Hepatocyte (in vitro differentiated cells): Measurements from ENCODE around the gene SPG21. TPM values are rescaled to one million over a fixed set of nuclear protein-coding genes. Genes with fewer than 3 reads are reported as not detected.

Source experiments
- DNase-seq: peaks from one replicate; pipeline ENCODE4 v3.0.0-alpha.2; 2016; ENCODE audit warnings: low spot score
- H2AFZ ChIP-seq: fragments of 200-600 bp; sonication (generic); 2 replicates; pipeline ENCODE4 v1.6.0; 2016; ENCODE audit warnings: antibody characterized with exemption, mild to moderate bottlenecking
- H3K27ac ChIP-seq: fragments of 200-600 bp; sonication (generic); 2 replicates; pipeline ENCODE4 v1.5.1; 2016; ENCODE audit warnings: mild to moderate bottlenecking
- H3K27me3 ChIP-seq: fragments of 200-600 bp; sonication (generic); 2 replicates; pipeline ENCODE4 v1.6.1; 2016
- H3K36me3 ChIP-seq: fragments of 200-600 bp; sonication (generic); replicated peaks from 2 replicates; pipeline ENCODE4 v1.5.1; 2016; ENCODE audit warnings: low read depth; ENCODE audit not compliant: insufficient read depth
- H3K4me1 ChIP-seq: fragments of 200-600 bp; sonication (generic); 2 replicates; pipeline ENCODE4 v1.5.1; 2016; ENCODE audit warnings: mild to moderate bottlenecking, moderate library complexity; ENCODE audit not compliant: insufficient read depth
- H3K4me2 ChIP-seq: fragments of 200-600 bp; sonication (generic); 2 replicates; pipeline ENCODE4 v1.6.0; 2016
- H3K4me3 ChIP-seq: fragments of 200-600 bp; sonication (generic); 2 replicates; pipeline ENCODE4 v1.5.1; 2016; ENCODE audit warnings: mild to moderate bottlenecking
- H3K79me2 ChIP-seq: fragments of 200-600 bp; sonication (generic); 2 replicates; pipeline ENCODE4 v1.6.0; 2017; ENCODE audit warnings: mild to moderate bottlenecking
- H3K9me2 ChIP-seq: fragments of 200-600 bp; sonication (generic); replicated peaks from 2 replicates; pipeline ENCODE4 v1.6.0; 2017; ENCODE audit warnings: mild to moderate bottlenecking; ENCODE audit not compliant: insufficient read depth
- H3K9me3 ChIP-seq: fragments of 200-600 bp; sonication (generic); 2 replicates; pipeline ENCODE4 v1.5.1; 2016; ENCODE audit warnings: low read depth, mild to moderate bottlenecking
- H4K20me1 ChIP-seq: fragments of 200-600 bp; sonication (generic); 2 replicates; pipeline ENCODE4 v1.6.0; 2016; ENCODE audit warnings: mild to moderate bottlenecking; ENCODE audit not compliant: insufficient read depth, poor library complexity, severe bottlenecking
- EZH2 ChIP-seq: fragments of 200-600 bp; sonication (generic); IDR thresholded peaks from 2 replicates; pipeline ENCODE4 v1.6.1; 2016; ENCODE audit warnings: antibody characterized with exemption, mild to moderate bottlenecking, borderline replicate concordance
- EZH2phosphoT487 ChIP-seq: fragments of 200-600 bp; sonication (generic); IDR thresholded peaks from one replicate; pipeline ENCODE4 v1.6.1; 2018; ENCODE audit warnings: antibody characterized with exemption, mild to moderate bottlenecking, low read depth, moderate library complexity; ENCODE audit not compliant: unreplicated experiment, severe bottlenecking
- WGBS: methylation state at CpG from one replicate; pipeline ENCODE4 v1.1.6; 2016; ENCODE audit warnings: low lambda C conversion rate; ENCODE audit errors: missing lambda C conversion rate; 5-methylcytosine and 5-hydroxymethylcytosine counted together
- polyA plus RNA-seq: library from polyadenylated mRNA; unstranded; fragments of >200 nt; fragmentation: Nextera tagmentation; extraction: Ambion mirVana; gene quantifications from 2 replicates; pipeline ENCODE4 v1.2.1, GENCODE V29; 2016
- total RNA-seq: library from RNA; depleted of rRNA; stranded (reverse); fragments of >200 nt; gene quantifications from 2 replicates; pipeline ENCODE4 v1.2.3, GENCODE V29; 2014
- TF ChIP-seq, protein P1 (sequence below): fragments of 200-600 bp; sonication (generic); IDR thresholded peaks from 2 replicates; pipeline ENCODE4 v1.5.1; 2016; ENCODE audit warnings: antibody characterized with exemption, mild to moderate bottlenecking; ENCODE audit not compliant: poor library complexity

SPG21 gene
- total and polyA plus RNA-seq, 2 experiments from 2014 or later, result 86.4 to 138 TPM

DNA sequence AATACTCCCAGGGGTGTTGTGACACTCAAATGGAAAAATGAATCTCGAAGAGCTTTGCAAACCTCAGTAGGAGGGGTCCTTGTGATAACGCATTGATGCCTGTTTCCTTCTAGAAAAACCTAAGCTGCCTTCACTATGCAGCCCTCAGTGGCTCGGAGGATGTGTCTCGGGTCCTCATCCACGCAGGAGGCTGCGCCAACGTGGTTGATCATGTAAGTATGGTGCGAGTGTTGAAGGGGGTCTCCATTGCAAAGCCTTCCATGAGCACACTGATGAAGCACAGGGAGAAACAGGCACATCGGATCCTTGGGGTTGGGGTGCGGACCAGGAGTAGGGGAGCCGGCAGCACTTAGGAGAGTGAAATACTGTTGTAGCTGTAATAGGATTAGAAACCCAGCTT lies 55.7 kb downstream of the SPG21 start:
- no peak overlapping the region for H2AFZ ChIP-seq
- no peaks in the 10 kb centered on the region for H3K9me2 ChIP-seq
- DNase-seq, result no peak
- WGBS, result 97% methylated on average over 11 of the region's 11 CpGs
- no peak overlapping the region for H3K4me3 ChIP-seq
- no peak overlapping the region for H3K27ac ChIP-seq
- H3K9me3 ChIP-seq, result no peaks in the 10 kb centered on the region
- H3K4me2 ChIP-seq, result no peak overlapping the region
- TF ChIP-seq EZH2phosphoT487 (no peak), EZH2 (no peak)
- TF ChIP-seq, protein P1, sequence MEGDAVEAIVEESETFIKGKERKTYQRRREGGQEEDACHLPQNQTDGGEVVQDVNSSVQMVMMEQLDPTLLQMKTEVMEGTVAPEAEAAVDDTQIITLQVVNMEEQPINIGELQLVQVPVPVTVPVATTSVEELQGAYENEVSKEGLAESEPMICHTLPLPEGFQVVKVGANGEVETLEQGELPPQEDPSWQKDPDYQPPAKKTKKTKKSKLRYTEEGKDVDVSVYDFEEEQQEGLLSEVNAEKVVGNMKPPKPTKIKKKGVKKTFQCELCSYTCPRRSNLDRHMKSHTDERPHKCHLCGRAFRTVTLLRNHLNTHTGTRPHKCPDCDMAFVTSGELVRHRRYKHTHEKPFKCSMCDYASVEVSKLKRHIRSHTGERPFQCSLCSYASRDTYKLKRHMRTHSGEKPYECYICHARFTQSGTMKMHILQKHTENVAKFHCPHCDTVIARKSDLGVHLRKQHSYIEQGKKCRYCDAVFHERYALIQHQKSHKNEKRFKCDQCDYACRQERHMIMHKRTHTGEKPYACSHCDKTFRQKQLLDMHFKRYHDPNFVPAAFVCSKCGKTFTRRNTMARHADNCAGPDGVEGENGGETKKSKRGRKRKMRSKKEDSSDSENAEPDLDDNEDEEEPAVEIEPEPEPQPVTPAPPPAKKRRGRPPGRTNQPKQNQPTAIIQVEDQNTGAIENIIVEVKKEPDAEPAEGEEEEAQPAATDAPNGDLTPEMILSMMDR, result no peak
- H3K27me3 ChIP-seq, result no peaks in the 10 kb centered on the region
- H3K4me1 ChIP-seq, result no peaks in the 10 kb centered on the region
- no peaks in the 10 kb centered on the region for H3K36me3 ChIP-seq
- no peaks in the 10 kb centered on the region for H4K20me1 ChIP-seq
- H3K79me2 ChIP-seq, result no peaks in the 10 kb centered on the region

DNA sequence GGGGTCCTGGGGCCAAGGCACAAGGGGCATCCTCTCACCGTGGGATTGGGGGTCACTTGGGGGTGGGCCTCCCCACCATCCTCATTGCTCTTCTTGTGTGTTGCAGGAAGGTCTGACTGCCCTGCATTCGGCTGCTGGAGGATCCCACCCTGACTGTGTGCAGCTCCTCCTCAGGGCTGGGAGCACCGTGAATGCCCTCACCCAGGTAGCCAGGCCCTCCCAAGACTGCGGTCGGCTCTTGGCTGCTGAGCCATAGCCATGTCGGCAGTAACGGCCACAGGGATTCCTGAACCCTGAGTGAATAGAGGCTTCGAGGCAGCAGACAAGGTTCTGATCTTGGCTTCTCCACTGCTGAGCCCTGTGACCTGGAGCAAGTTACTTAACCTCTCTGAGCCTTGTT lies 58.3 kb downstream of the SPG21 start:
- no peak overlapping the region for H2AFZ ChIP-seq
- DNase-seq, result no peak
- H3K9me3 ChIP-seq, result no peaks in the 10 kb centered on the region
- no peaks in the 10 kb centered on the region for H4K20me1 ChIP-seq
- TF ChIP-seq, protein P1, result no peak
- TF ChIP-seq EZH2 (no peak), EZH2phosphoT487 (no peak)
- H3K9me2 ChIP-seq, result no peaks in the 10 kb centered on the region
- H3K4me2 ChIP-seq, result no peak overlapping the region
- H3K27ac ChIP-seq, result no peak overlapping the region
- H3K4me3 ChIP-seq, result no peak overlapping the region
- no peaks in the 10 kb centered on the region for H3K36me3 ChIP-seq
- no peaks in the 10 kb centered on the region for H3K27me3 ChIP-seq
- no peaks in the 10 kb centered on the region for H3K79me2 ChIP-seq
- H3K4me1 ChIP-seq, result no peaks in the 10 kb centered on the region
- WGBS, result 93% methylated on average over 8 of the region's 8 CpGs

DNA sequence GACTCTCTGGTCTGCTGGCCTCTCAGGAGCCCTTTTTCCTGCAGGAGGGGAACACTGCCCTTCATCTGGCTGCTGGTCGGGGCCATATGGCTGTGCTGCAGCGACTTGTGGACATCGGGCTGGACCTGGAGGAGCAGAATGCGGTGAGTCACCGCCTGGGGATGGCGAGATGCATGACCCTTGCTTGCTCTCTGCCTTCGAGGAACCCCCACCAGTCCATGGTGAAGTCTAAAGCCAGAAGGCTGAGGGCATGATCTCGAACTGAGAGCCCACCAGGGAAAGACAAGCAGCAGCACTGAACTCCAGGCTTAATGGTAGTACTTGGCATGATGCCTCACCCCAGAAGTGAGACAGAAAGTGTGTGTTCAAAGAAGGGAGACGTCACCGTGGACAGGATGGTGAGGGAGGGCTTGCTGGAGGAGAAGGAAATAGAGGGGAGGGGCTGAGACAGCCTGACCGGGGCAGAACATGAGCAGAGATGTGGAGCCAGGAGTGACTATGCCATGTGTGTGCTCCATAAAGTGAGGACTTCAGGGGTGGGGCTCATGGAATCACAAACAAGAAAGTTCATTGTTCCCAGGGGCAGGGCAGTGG lies 58.8 kb downstream of the SPG21 start:
- no peak for DNase-seq
- H3K27ac ChIP-seq, result no peak overlapping the region
- H3K4me3 ChIP-seq, result no peak overlapping the region
- H3K9me3 ChIP-seq, result no peaks in the 10 kb centered on the region
- H3K36me3 ChIP-seq, result no peaks in the 10 kb centered on the region
- H3K4me1 ChIP-seq, result no peaks in the 10 kb centered on the region
- TF ChIP-seq EZH2 (no peak), EZH2phosphoT487 (no peak)
- TF ChIP-seq, protein P1, result no peak
- no peaks in the 10 kb centered on the region for H4K20me1 ChIP-seq
- H3K27me3 ChIP-seq, result no peaks in the 10 kb centered on the region
- H3K79me2 ChIP-seq, result no peaks in the 10 kb centered on the region
- H3K9me2 ChIP-seq, result no peaks in the 10 kb centered on the region
- H3K4me2 ChIP-seq, result no peak overlapping the region
- WGBS, result 71% methylated on average over 11 of the region's 11 CpGs
- no peak overlapping the region for H2AFZ ChIP-seq
